AG09309 (cell line): Measurements from ENCODE around the gene PIK3CG.

Experiments used
- DNase-seq: peaks from one replicate; pipeline ENCODE4 v3.0.0-alpha.2; 2010; ENCODE audit warnings: low read depth
- H3K4me3 ChIP-seq: 2 replicates; pipeline ENCODE4 v1.5.1; 2011; ENCODE audit warnings: mild to moderate bottlenecking, low read depth, low read length, moderate library complexity; ENCODE audit not compliant: control insufficient read depth
- TF ChIP-seq, protein P1 (sequence below): IDR thresholded peaks from 2 replicates; pipeline ENCODE4 v1.5.1; 2011; ENCODE audit warnings: mild to moderate bottlenecking, low read depth, low read length, inconsistent platforms; ENCODE audit not compliant: insufficient read depth, control insufficient read depth; ENCODE audit errors: missing control alignments

Gene PIK3CG

GRCh38 chr7:106855540-106856132 is 9.4 kb upstream of the PIK3CG start:
- DNase-seq: no peak
- TF ChIP-seq, protein P1, sequence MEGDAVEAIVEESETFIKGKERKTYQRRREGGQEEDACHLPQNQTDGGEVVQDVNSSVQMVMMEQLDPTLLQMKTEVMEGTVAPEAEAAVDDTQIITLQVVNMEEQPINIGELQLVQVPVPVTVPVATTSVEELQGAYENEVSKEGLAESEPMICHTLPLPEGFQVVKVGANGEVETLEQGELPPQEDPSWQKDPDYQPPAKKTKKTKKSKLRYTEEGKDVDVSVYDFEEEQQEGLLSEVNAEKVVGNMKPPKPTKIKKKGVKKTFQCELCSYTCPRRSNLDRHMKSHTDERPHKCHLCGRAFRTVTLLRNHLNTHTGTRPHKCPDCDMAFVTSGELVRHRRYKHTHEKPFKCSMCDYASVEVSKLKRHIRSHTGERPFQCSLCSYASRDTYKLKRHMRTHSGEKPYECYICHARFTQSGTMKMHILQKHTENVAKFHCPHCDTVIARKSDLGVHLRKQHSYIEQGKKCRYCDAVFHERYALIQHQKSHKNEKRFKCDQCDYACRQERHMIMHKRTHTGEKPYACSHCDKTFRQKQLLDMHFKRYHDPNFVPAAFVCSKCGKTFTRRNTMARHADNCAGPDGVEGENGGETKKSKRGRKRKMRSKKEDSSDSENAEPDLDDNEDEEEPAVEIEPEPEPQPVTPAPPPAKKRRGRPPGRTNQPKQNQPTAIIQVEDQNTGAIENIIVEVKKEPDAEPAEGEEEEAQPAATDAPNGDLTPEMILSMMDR: no peak
- no peak overlapping the region for H3K4me3 ChIP-seq

DNA sequence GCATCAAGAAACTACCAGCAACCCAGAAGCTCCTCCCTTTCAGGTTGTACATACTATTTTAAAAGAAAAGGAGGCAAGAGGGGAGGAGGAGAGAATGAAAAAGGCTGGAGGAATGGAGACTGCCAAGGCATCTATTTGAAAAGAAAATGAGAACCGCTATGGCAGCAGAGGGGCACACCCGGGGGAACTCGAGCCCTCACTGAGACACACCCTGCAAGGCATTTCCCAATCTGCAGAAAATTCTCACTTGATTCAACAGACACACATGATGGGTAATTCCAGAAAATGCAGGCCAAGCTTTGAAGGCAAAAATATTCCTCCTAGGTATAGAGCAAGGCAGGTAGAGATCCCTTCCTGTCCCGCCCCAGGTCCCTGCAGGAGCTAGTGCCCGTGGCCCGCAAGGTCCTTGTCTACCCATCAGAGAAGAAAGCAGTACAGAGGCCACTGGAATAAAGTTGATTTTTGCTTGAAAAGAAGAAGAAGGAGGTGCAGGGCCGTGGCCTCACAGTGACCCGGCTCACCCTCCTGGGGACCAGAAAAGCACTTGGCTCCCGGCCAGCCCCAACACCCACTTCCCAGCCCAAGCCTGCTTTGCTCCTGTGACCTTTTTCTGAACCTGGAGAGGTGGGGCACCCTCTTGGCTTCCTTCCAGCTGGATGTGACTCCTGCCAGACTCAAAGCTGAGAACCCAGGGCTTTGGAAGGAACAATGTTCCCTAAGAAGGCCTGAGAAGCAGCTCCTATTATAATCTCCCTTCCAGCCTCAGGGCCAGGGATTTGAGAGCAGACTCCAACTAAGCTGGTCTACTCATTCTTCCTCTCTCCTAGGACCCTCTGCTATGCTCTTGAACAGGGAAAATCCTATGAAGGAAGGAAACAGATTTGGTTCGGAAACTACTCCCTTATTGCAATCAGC is 6.2 kb upstream of the PIK3CG start:
- DNase-seq: no peak
- no peak overlapping the region for H3K4me3 ChIP-seq
- TF ChIP-seq, protein P1: no peak

GRCh38 chr7:106862317-106863089 is 2.6 kb upstream of the PIK3CG start:
- TF ChIP-seq, protein P1: no peak
- no peak overlapping the region for H3K4me3 ChIP-seq
- DNase-seq: peak; percentile 20

DNA sequence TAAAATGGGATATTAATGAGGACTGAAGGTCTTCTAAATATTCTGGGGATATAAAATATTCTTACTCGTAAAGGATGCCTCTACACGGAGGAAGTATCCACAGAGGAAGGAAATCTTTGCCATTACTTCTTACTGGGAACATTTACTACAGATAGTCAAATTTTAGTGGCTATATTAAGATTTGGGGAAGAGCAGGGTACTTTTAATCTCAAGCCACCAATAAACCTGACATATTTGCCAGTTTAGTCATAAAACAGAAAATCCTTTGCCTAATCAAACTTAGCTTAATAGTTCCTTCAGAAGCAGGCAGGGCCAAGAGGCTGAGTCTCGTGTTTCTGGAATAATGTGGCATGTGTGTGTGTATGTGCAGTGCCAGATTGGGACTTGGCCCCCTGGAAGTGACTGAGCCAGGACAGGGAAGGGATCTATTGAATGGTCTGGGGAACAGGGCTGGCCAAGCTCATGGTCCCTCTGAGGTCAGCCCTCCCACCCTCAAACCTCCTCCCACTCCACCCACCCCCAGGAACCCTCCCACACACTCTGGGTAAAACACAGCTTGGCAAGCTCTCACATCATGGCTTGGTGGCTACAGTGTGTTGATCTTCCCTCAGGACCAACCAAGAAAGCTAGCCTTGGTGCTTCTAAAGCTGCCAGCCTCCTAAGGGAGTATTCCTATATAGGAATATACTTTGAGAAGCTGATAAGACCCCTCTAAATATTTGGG is 1.6 kb upstream of the PIK3CG start:
- TF ChIP-seq, protein P1: no peak
- H3K4me3 ChIP-seq: no peak overlapping the region
- DNase-seq: no peak

- no peak overlapping the region for H3K4me3 ChIP-seq
- no peak for DNase-seq
- TF ChIP-seq, protein P1: no peak
Measured at GRCh38 chr7:106864298-106865081, 592 bp upstream of the PIK3CG start.
